NCI-H2227 treated with DMSO at 0.1 percent for 48 hours (cell line): ENCODE results near the gene TM9SF3.

Experiments used
- DNase-seq: peaks from one replicate; lab custom pipeline; 2025; lab: John Stamatoyannopoulos, UW

Gene TM9SF3

GRCh38 chr10:96509017-96509641 is 77.7 kb downstream of the TM9SF3 start:
- DNase-seq: no peak

GRCh38 chr10:96507044-96507443 is 79.8 kb downstream of the TM9SF3 start:
- DNase-seq: no peak

- no peak for DNase-seq
Measured at GRCh38 chr10:96505150-96506136, 81.4 kb downstream of the TM9SF3 start.

- DNase-seq: peak; percentile 16
Measured at GRCh38 chr10:96502561-96503282, 84.1 kb downstream of the TM9SF3 start.

GRCh38 chr10:96501985-96502384 is 84.8 kb downstream of the TM9SF3 start:
- DNase-seq: no peak

GRCh38 chr10:96500519-96500918 is 86.3 kb downstream of the TM9SF3 start:
- DNase-seq: no peak

- no peak for DNase-seq
Measured at GRCh38 chr10:96500050-96500449, 86.8 kb downstream of the TM9SF3 start.

GRCh38 chr10:96497391-96497790 is 89.4 kb downstream of the TM9SF3 start:
- peak; percentile 85 for DNase-seq

GRCh38 chr10:96496281-96496925 is 90.4 kb downstream of the TM9SF3 start:
- DNase-seq: no peak

- no peak for DNase-seq
Measured at GRCh38 chr10:96495544-96495943, 91.3 kb downstream of the TM9SF3 start.

- no peak for DNase-seq
Measured at GRCh38 chr10:96494694-96495093, 92.1 kb downstream of the TM9SF3 start.

GRCh38 chr10:96493871-96494525 is 92.8 kb downstream of the TM9SF3 start:
- DNase-seq: no peak

GRCh38 chr10:96493254-96493653 is 93.6 kb downstream of the TM9SF3 start:
- DNase-seq: no peak

GRCh38 chr10:96491303-96491702 is 95.5 kb downstream of the TM9SF3 start:
- no peak for DNase-seq

GRCh38 chr10:96488161-96488935 is 98.5 kb downstream of the TM9SF3 start:
- no peak for DNase-seq

GRCh38 chr10:96482815-96483588 is 103.8 kb downstream of the TM9SF3 start:
- no peak for DNase-seq

- DNase-seq: no peak
Measured at GRCh38 chr10:96478355-96478754, 108.5 kb downstream of the TM9SF3 start.

- no peak for DNase-seq
Measured at GRCh38 chr10:96473866-96474265, 112.9 kb downstream of the TM9SF3 start.

GRCh38 chr10:96470116-96470743 is 116.6 kb downstream of the TM9SF3 start:
- DNase-seq: peak; percentile 2
